Psoas muscle (tissue), 8 donors: ENCODE data around the gene SLC29A1. TPM values are rescaled to one million over a fixed set of nuclear protein-coding genes. Genes with fewer than 3 reads are reported as not detected.
A peak's percentile ranks its signal among the peaks of the same experiment; 100 is the strongest.

Experiments used
- ATAC-seq, 4 donors: fragments of 200-7000 bp; cut with Tn5 transposase; one replicate each; pipeline ENCODE4 v1.9.1; 2020; ENCODE audit warnings: moderate library complexity in 3 of 4, mild to moderate bottlenecking in 2 of 4
- DNase-seq, 2 donors: peaks; one replicate each; pipeline ENCODE4 v3.0.0-alpha.2; 2020
- H3K27ac ChIP-seq: fragments of 200-600 bp; one replicate; pipeline ENCODE4 v1.8.0; 2022
- H3K27me3 ChIP-seq, 3 donors: fragments of 200-600 bp in 1 of 3; one replicate each; pipeline versions ENCODE4 v1.6.1 to v1.8.0; 2013 to 2022; ENCODE audit warnings: low read length in 2 of 3, mild to moderate bottlenecking in 2 of 3, moderate library complexity in 1 of 3; ENCODE audit not compliant: insufficient read depth in 3 of 3
- H3K36me3 ChIP-seq, 2 donors: fragments of 200-600 bp in 1 of 2; one replicate each; pipeline versions ENCODE4 v1.6.1 to v1.8.0; 2013 to 2022; ENCODE audit warnings: low read depth in 1 of 2, mild to moderate bottlenecking in 1 of 2, moderate library complexity in 1 of 2; ENCODE audit not compliant: insufficient read depth in 1 of 2
- H3K4me1 ChIP-seq: fragments of 200-600 bp; one replicate; pipeline ENCODE4 v1.8.0; 2022
- H3K4me3 ChIP-seq: fragments of 200-600 bp; one replicate; pipeline ENCODE4 v1.8.0; 2022; ENCODE audit warnings: mild to moderate bottlenecking
- H3K9me3 ChIP-seq: fragments of 200-600 bp; one replicate; pipeline ENCODE4 v1.8.0; 2022
- CTCF ChIP-seq: fragments of 200-600 bp; IDR thresholded peaks from one replicate; pipeline ENCODE4 v1.8.0; 2022; ENCODE audit warnings: antibody characterized with exemption
- WGBS, 3 donors: extraction: QIAGEN DNeasy Blood & Tissue Kit; methylation state at CpG; one replicate each; pipeline versions ENCODE4 v1.1.6 to v1.1.7; 2013; 5-methylcytosine and 5-hydroxymethylcytosine counted together
- intact Hi-C, 2 donors: fragments of 100-400 bp; cut with DNase I; formaldehyde crosslinking; loops; one replicate each; pipeline versions ENCODE4 v1.11.0 to v1.14.2; 2022
- polyA plus RNA-seq, 3 donors: library from polyadenylated mRNA; stranded (reverse); fragments of 200-250 nt; gene quantifications; one replicate each; pipeline ENCODE4 v1.2.3, GENCODE V29; 2013
- total RNA-seq, 4 donors: library from RNA; stranded (reverse); fragmentation: NEBNext Ultra II Directional in 2 of 4; extraction: Animal tissue kit (Norgen Biotek cat#: 25700) in 2 of 4; gene quantifications; one replicate each; pipeline versions ENCODE4 v1.2.1 to v1.2.4, GENCODE V29; 2021 to 2023
- donor health status: healthy with polysubstance abuse.
- donor health status: DM: no; HTN: no; CAD: no; lungs with moderate emphysema.
- donor health status: Bipolar disorder and iron deficiency.
- donor health status: healthy.
- donor health status: DM: yes; HTN: yes; CAD: no.
- donor health status: DM: no; HTN: no; CAD: no.
- donor health status: DM: no; HTN: no; CAD: no.
- donor health status: DM: yes; HTN: yes; CAD: no.

SLC29A1 gene
- total and polyA plus RNA-seq, 7 donors = 29.1 to 80.7 (median 39.7) TPM

- Histone ChIP-seq H3K4me3 (peak overlapping the region; percentile 44), H3K36me3 (no peaks in the 10 kb centered on the region), H3K27ac (no peak overlapping the region), H3K27me3 (peaks cover 0 to 33% (median 15%) of the 10 kb centered on the region in 3 donors), H3K4me1 (no peaks in the 10 kb centered on the region), H3K9me3 (no peaks in the 10 kb centered on the region)
- ATAC-seq (no peak), DNase-seq (peak in 1 of 2 donors; percentile 42)
- 2 to 9% (median 2%) methylated on average over 16 to 83 of the region's 90 CpGs for WGBS, 3 donors
- TF ChIP-seq CTCF = no peak
- intact Hi-C loops = no loop called here
Observed at GRCh38 chr6:44270526-44271405, 47.4 kb downstream of the SLC29A1 start.

GRCh38 chr6:44271406-44271723 is 48.0 kb downstream of the SLC29A1 start:
- no peak for TF ChIP-seq CTCF
- DNase-seq (peak in 1 of 2 donors; percentile 12), ATAC-seq (no peak)
- WGBS, 3 donors = 83 to 89% (median 89%) methylated on average over 6 of the region's 6 CpGs
- H3K27ac ChIP-seq = no peak overlapping the region
- H3K4me3 ChIP-seq = no peak overlapping the region
- H3K36me3 ChIP-seq = no peaks in the 10 kb centered on the region
- no peaks in the 10 kb centered on the region for H3K9me3 ChIP-seq
- H3K4me1 ChIP-seq = no peaks in the 10 kb centered on the region
- intact Hi-C loops = no loop called here
- H3K27me3 ChIP-seq = peaks cover 0 to 34% (median 15%) of the 10 kb centered on the region in 3 donors

- Histone ChIP-seq H3K27ac (no peak overlapping the region), H3K4me3 (no peak overlapping the region), H3K27me3 (peaks cover 0 to 39% (median 15%) of the 10 kb centered on the region in 3 donors), H3K36me3 (no peaks in the 10 kb centered on the region), H3K9me3 (no peaks in the 10 kb centered on the region), H3K4me1 (no peaks in the 10 kb centered on the region)
- DNase-seq (no peak), ATAC-seq (no peak)
- WGBS, 3 donors = 47 to 60% (median 56%) methylated on average over 3 of the region's 3 CpGs
- intact Hi-C loops = no loop called here
- no peak for TF ChIP-seq CTCF
Observed at GRCh38 chr6:44271914-44272313, 48.5 kb downstream of the SLC29A1 start.

- no peak overlapping the region for H3K4me3 ChIP-seq
- H3K36me3 ChIP-seq = no peaks in the 10 kb centered on the region
- peaks cover 0 to 41% (median 15%) of the 10 kb centered on the region in 3 donors for H3K27me3 ChIP-seq
- WGBS, 3 donors = 86 to 93% (median 91%) methylated on average over 3 of the region's 3 CpGs
- H3K4me1 ChIP-seq = no peaks in the 10 kb centered on the region
- no peak for DNase-seq
- no peak overlapping the region for H3K27ac ChIP-seq
- intact Hi-C loops = no loop called here
- no peak for TF ChIP-seq CTCF
- H3K9me3 ChIP-seq = no peaks in the 10 kb centered on the region
- no peak for ATAC-seq
Observed at GRCh38 chr6:44272529-44272928, 49.1 kb downstream of the SLC29A1 start.
